Measurements from ENCODE around the gene NRL. TPM values are rescaled to one million over a fixed set of nuclear protein-coding genes. Genes with fewer than 3 reads are reported as not detected.

NRL gene
- total RNA-seq, 2 experiments from 2014 or later, result 2.1 to 2.4 TPM

GRCh38 chr14:24141097-24141880 is 26.5 kb upstream of the NRL start, which contains the start of gene EMC9:
EMC9 (minus strand) TSS chr14:24141591; CDS start chr14:24141304, 287 bp downstream.
- peak within 1 kb of the TSS; percentile 92 for H3K27ac Mint-ChIP-seq
- H3K36me3 Mint-ChIP-seq (ENCODE audit: low read depth), result peaks cover 84% of the 10 kb centered on the region
- no peaks in the 10 kb centered on the region for H3K27me3 Mint-ChIP-seq
- peak; percentile 100 for DNase-seq
- H3K9me3 Mint-ChIP-seq, result no peaks in the 10 kb centered on the region
- H3K4me1 Mint-ChIP-seq, result peaks cover 73% of the 10 kb centered on the region
- ChIA-PET POLR2A (interaction anchor here (0.7 to 21.4 kb wide), 27 partner anchors 9 to 290 kb away, joined by 3 to 652 read pairs (median 6); partner anchors contain the start of genes CHMP4A, DCAF11, DHRS4L2 and IPO4), CTCF (interaction anchor here (0.6 to 2.9 kb wide), 16 partner anchors 9 to 167 kb away, joined by 3 to 32 read pairs (median 4); partner anchors contain the start of genes CHMP4A, DCAF11, IRF9 and MDP1)
- peak within 1 kb of the TSS; percentile 93 for H3K4me3 Mint-ChIP-seq

GRCh38 chr14:24139272-24139934 is 24.7 kb upstream of the NRL start:
- ChIA-PET CTCF (interaction anchor here (1.2 to 2.9 kb wide), 3 partner anchors 12 to 25 kb away, joined by 3 to 32 read pairs (median 5); partner anchors contain the start of genes DCAF11, IRF9 and NRL), POLR2A (interaction anchor here (2.1 to 21.4 kb wide), 9 partner anchors 7 to 292 kb away, joined by 7 to 652 read pairs (median 15); partner anchors contain the start of genes CHMP4A, DCAF11, IPO4 and IRF9)
- H3K27me3 Mint-ChIP-seq, result no peaks in the 10 kb centered on the region
- peak overlapping the region; percentile 93 for H3K4me3 Mint-ChIP-seq
- H3K9me3 Mint-ChIP-seq, result no peaks in the 10 kb centered on the region
- peaks cover 63% of the 10 kb centered on the region for H3K4me1 Mint-ChIP-seq
- DNase-seq, result peak; percentile 49
- peak overlapping the region; percentile 58 for H3K27ac Mint-ChIP-seq
- H3K36me3 Mint-ChIP-seq (ENCODE audit: low read depth), result peaks cover 65% of the 10 kb centered on the region

GRCh38 chr14:24138396-24139271 is 23.9 kb upstream of the NRL start:
- Mint-ChIP-seq H3K4me3 (peak overlapping the region; percentile 93), H3K27me3 (no peaks in the 10 kb centered on the region), H3K27ac (peak overlapping the region; percentile 58), H3K36me3 (ENCODE audit: low read depth) (peaks cover 57% of the 10 kb centered on the region), H3K9me3 (no peaks in the 10 kb centered on the region), H3K4me1 (peaks cover 56% of the 10 kb centered on the region)
- POLR2A ChIA-PET, result interaction anchor here (0.6 to 21.4 kb wide), 9 partner anchors 8 to 293 kb away, joined by 3 to 652 read pairs (median 21); partner anchors contain the start of genes CHMP4A, DCAF11, IPO4 and IRF9
- CTCF ChIA-PET, result interaction anchor here (1.4 to 3.5 kb wide), 3 partner anchors 23 to 25 kb away, joined by 5 to 32 read pairs (median 25); partner anchors contain the start of genes DCAF11, IRF9 and NRL
- no peak for DNase-seq

- POLR2A ChIA-PET, result interaction anchor here (0.6 to 21.4 kb wide), 13 partner anchors 9 to 293 kb away, joined by 3 to 652 read pairs (median 18); partner anchors contain the start of genes CHMP4A, DCAF11, IPO4 and IRF9
- Mint-ChIP-seq H3K4me1 (peaks cover 52% of the 10 kb centered on the region), H3K9me3 (no peaks in the 10 kb centered on the region), H3K27ac (peak overlapping the region; percentile 89), H3K4me3 (peak overlapping the region; percentile 93), H3K36me3 (ENCODE audit: low read depth) (peaks cover 49% of the 10 kb centered on the region), H3K27me3 (no peaks in the 10 kb centered on the region)
- CTCF ChIA-PET, result interaction anchor here (0.7 to 3.5 kb wide), 6 partner anchors 23 to 160 kb away, joined by 3 to 25 read pairs (median 5); partner anchors contain the start of genes DCAF11, IRF9 and NRL
- no peak for DNase-seq
Measured at GRCh38 chr14:24137529-24138395, 23.0 kb upstream of the NRL start.

GRCh38 chr14:24136684-24137528 is 22.2 kb upstream of the NRL start:
- no peak for DNase-seq
- H3K36me3 Mint-ChIP-seq (ENCODE audit: low read depth), result peaks cover 48% of the 10 kb centered on the region
- H3K4me1 Mint-ChIP-seq, result peaks cover 54% of the 10 kb centered on the region
- peak overlapping the region; percentile 93 for H3K4me3 Mint-ChIP-seq
- POLR2A ChIA-PET, result interaction anchor here (0.9 to 21.4 kb wide), 23 partner anchors 10 to 301 kb away, joined by 3 to 652 read pairs (median 8); partner anchors contain the start of genes CHMP4A, DCAF11, IPO4 and IRF9
- no peaks in the 10 kb centered on the region for H3K9me3 Mint-ChIP-seq
- peak overlapping the region; percentile 89 for H3K27ac Mint-ChIP-seq
- CTCF ChIA-PET, result interaction anchor here (0.7 to 3.5 kb wide), 9 partner anchors 10 to 171 kb away, joined by 3 to 25 read pairs (median 6); partner anchors contain the start of genes CIDEB, DCAF11, IRF9 and NRL
- H3K27me3 Mint-ChIP-seq, result no peaks in the 10 kb centered on the region

- peaks cover 43% of the 10 kb centered on the region for H3K36me3 Mint-ChIP-seq (ENCODE audit: low read depth)
- DNase-seq, result peak; percentile 96
- H3K4me1 Mint-ChIP-seq, result peaks cover 53% of the 10 kb centered on the region
- peak within 1 kb of the TSS; percentile 89 for H3K27ac Mint-ChIP-seq
- ChIA-PET POLR2A (interaction anchor here (1.0 to 21.4 kb wide), 23 partner anchors 9 to 301 kb away, joined by 3 to 652 read pairs (median 7); partner anchors contain the start of genes CHMP4A, DCAF11, DHRS1 and IPO4), CTCF (interaction anchor here (1.0 to 3.5 kb wide), 11 partner anchors 9 to 172 kb away, joined by 3 to 25 read pairs (median 6); partner anchors contain the start of genes CIDEB, DCAF11, IRF9 and NRL)
- H3K27me3 Mint-ChIP-seq, result no peaks in the 10 kb centered on the region
- H3K4me3 Mint-ChIP-seq, result peak within 1 kb of the TSS; percentile 93
- no peaks in the 10 kb centered on the region for H3K9me3 Mint-ChIP-seq
Measured at GRCh38 chr14:24135834-24136683, 21.3 kb upstream of the NRL start, which contains the start of gene PSME1. PSME1 (plus strand) TSS chr14:24136194; CDS start chr14:24136263, 69 bp downstream.

- no peaks in the 10 kb centered on the region for H3K27me3 Mint-ChIP-seq
- CTCF ChIA-PET, result interaction anchor here (1.0 to 3.5 kb wide), 10 partner anchors 9 to 55 kb away, joined by 4 to 25 read pairs (median 6); partner anchors contain the start of genes DCAF11, IRF9, NRL and PCK2
- H3K4me1 Mint-ChIP-seq, result peaks cover 52% of the 10 kb centered on the region
- peaks cover 37% of the 10 kb centered on the region for H3K36me3 Mint-ChIP-seq (ENCODE audit: low read depth)
- no peaks in the 10 kb centered on the region for H3K9me3 Mint-ChIP-seq
- H3K4me3 Mint-ChIP-seq, result peak overlapping the region; percentile 93
- peak overlapping the region; percentile 74 for H3K27ac Mint-ChIP-seq
- POLR2A ChIA-PET, result interaction anchor here (1.0 to 21.4 kb wide), 21 partner anchors 9 to 296 kb away, joined by 3 to 652 read pairs (median 8); partner anchors contain the start of genes CHMP4A, DCAF11, DHRS1 and IPO4
- no peak for DNase-seq
Measured at GRCh38 chr14:24135584-24135833, 20.8 kb upstream of the NRL start.

- POLR2A ChIA-PET, result interaction anchor here (0.6 to 21.4 kb wide), 5 partner anchors 12 to 167 kb away, joined by 3 to 448 read pairs (median 4); partner anchors contain the start of genes DCAF11, IRF9, NRL and PSME2
Measured at GRCh38 chr14:24133735-24134134, 19.0 kb upstream of the NRL start.

GRCh38 chr14:24132976-24133375 is 18.2 kb upstream of the NRL start:
- POLR2A ChIA-PET, result interaction anchor here (0.8 to 21.4 kb wide), 8 partner anchors 8 to 297 kb away, joined by 3 to 448 read pairs (median 4); partner anchors contain the start of genes CHMP4A, DCAF11, EMC9 and IRF9
- no peak for DNase-seq
- CTCF ChIA-PET, result interaction anchor here (1.1 to 1.9 kb wide), 4 partner anchors 18 to 75 kb away, joined by 3 to 7 read pairs (median 6); partner anchors contain the start of genes DCAF11, IRF9 and NRL
- no peaks in the 10 kb centered on the region for H3K9me3 Mint-ChIP-seq
- peaks cover 15% of the 10 kb centered on the region for H3K36me3 Mint-ChIP-seq (ENCODE audit: low read depth)
- H3K27me3 Mint-ChIP-seq, result no peaks in the 10 kb centered on the region
- H3K27ac Mint-ChIP-seq, result no peak overlapping the region
- H3K4me1 Mint-ChIP-seq, result peaks cover 32% of the 10 kb centered on the region
- H3K4me3 Mint-ChIP-seq, result no peak overlapping the region

More at GRCh38 chr14:24133735-24134134, 19.0 kb upstream of the NRL start:
- H3K4me1 Mint-ChIP-seq, result peaks cover 40% of the 10 kb centered on the region
- peaks cover 22% of the 10 kb centered on the region for H3K36me3 Mint-ChIP-seq (ENCODE audit: low read depth)
- CTCF ChIA-PET, result interaction anchor here (1.7 to 1.9 kb wide), 2 partner anchors 25 to 76 kb away, joined by 7 read pairs; no protein-coding TSS in a partner anchor
- no peaks in the 10 kb centered on the region for H3K27me3 Mint-ChIP-seq
- DNase-seq, result no peak
- no peaks in the 10 kb centered on the region for H3K9me3 Mint-ChIP-seq
- H3K27ac Mint-ChIP-seq, result no peak overlapping the region
- no peak overlapping the region for H3K4me3 Mint-ChIP-seq
